Activated T-cell treated with anti-CD3 and anti-CD28 coated beads for 48 hours (primary cell): ENCODE data around the gene GBF1.
A peak's percentile ranks its signal among the peaks of the same experiment; 100 is the strongest.

Experiments used
- DNase-seq: peaks from one replicate; pipeline ENCODE4 v3.0.0-alpha.2; 2020; ENCODE audit warnings: low read depth

GBF1 gene

GRCh38 chr10:102394801-102395399 is 149.6 kb downstream of the GBF1 start:
- peak; percentile 43 for DNase-seq

- peak; percentile 89 for DNase-seq
These were observed 150.3 kb downstream of the GBF1 start, which contains the start of gene NFKB2 for GRCh38 chr10:102395400-102396316. TSS of gene NFKB2 (plus strand) at chr10:102395705. CDS start at chr10:102395960, 255 bp downstream.

GRCh38 chr10:102396317-102396650 is 151.0 kb downstream of the GBF1 start:
- no peak for DNase-seq

GRCh38 chr10:102396730-102397151 is 151.4 kb downstream of the GBF1 start:
- DNase-seq = no peak

GRCh38 chr10:102397222-102398171 is 152.2 kb downstream of the GBF1 start:
- DNase-seq = no peak

GRCh38 chr10:102398172-102399020 is 153.1 kb downstream of the GBF1 start:
- DNase-seq = no peak

- DNase-seq = peak; percentile 88
These were observed 154.1 kb downstream of the GBF1 start for GRCh38 chr10:102399217-102400021.

- DNase-seq = no peak
These were observed 154.7 kb downstream of the GBF1 start for GRCh38 chr10:102400076-102400475.

GRCh38 chr10:102400598-102401341 is 155.4 kb downstream of the GBF1 start:
- no peak for DNase-seq

GRCh38 chr10:102401342-102401654 is 156.0 kb downstream of the GBF1 start:
- DNase-seq = no peak

GRCh38 chr10:102401735-102402511 is 156.6 kb downstream of the GBF1 start:
- DNase-seq = no peak

- no peak for DNase-seq
These were observed 157.2 kb downstream of the GBF1 start for GRCh38 chr10:102402512-102402896.

- no peak for DNase-seq
These were observed 157.8 kb downstream of the GBF1 start for GRCh38 chr10:102403115-102403514.

GRCh38 chr10:102404361-102405107 is 159.2 kb downstream of the GBF1 start:
- DNase-seq = no peak

- DNase-seq = no peak
These were observed 159.8 kb downstream of the GBF1 start for GRCh38 chr10:102405108-102405571.

- no peak for DNase-seq
These were observed 160.3 kb downstream of the GBF1 start for GRCh38 chr10:102405632-102406031.

GRCh38 chr10:102406815-102407214 is 161.5 kb downstream of the GBF1 start:
- DNase-seq = no peak

GRCh38 chr10:102407425-102408130 is 162.2 kb downstream of the GBF1 start:
- DNase-seq = no peak
